22Rv1 (cell line): ENCODE results near the gene AGPAT4.

Experiments used
- H3K27ac ChIP-seq: fragments of 450-650 bp; 2 replicates; pipeline ENCODE4 v1.5.1; 2017
- ZFX ChIP-seq: fragments of 450-650 bp; IDR thresholded peaks from 2 replicates; pipeline ENCODE4 v1.6.1; 2017; ENCODE audit warnings: antibody characterized with exemption, borderline replicate concordance
- TF ChIP-seq, protein P1 (sequence below): fragments of 450-650 bp; IDR thresholded peaks from 2 replicates; pipeline ENCODE4 v1.5.1; 2017; ENCODE audit warnings: mild to moderate bottlenecking

AGPAT4 gene

DNA sequence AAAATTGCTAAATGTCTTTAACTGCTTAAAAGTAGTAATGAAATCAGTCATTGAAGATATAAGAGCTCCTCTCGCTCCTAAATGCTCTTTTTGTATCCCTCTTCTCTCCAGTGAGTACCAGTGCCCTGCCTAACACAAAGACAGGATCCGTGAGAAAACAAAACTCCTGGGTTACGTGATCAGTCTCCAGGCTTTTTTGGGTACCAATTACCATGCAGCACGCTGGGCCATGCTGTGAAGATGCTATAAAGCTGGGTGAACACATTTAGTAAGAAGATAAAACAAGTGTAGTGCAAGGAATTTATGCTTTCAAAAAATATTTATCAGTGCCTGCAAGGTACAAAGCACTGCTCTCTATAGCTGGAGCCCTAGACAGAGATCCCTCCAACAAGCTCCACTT, 66.7 kb downstream of the AGPAT4 start:
- H3K27ac ChIP-seq: no peak overlapping the region
- no peak for TF ChIP-seq ZFX
- TF ChIP-seq, protein P1, sequence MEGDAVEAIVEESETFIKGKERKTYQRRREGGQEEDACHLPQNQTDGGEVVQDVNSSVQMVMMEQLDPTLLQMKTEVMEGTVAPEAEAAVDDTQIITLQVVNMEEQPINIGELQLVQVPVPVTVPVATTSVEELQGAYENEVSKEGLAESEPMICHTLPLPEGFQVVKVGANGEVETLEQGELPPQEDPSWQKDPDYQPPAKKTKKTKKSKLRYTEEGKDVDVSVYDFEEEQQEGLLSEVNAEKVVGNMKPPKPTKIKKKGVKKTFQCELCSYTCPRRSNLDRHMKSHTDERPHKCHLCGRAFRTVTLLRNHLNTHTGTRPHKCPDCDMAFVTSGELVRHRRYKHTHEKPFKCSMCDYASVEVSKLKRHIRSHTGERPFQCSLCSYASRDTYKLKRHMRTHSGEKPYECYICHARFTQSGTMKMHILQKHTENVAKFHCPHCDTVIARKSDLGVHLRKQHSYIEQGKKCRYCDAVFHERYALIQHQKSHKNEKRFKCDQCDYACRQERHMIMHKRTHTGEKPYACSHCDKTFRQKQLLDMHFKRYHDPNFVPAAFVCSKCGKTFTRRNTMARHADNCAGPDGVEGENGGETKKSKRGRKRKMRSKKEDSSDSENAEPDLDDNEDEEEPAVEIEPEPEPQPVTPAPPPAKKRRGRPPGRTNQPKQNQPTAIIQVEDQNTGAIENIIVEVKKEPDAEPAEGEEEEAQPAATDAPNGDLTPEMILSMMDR: no peak

DNA sequence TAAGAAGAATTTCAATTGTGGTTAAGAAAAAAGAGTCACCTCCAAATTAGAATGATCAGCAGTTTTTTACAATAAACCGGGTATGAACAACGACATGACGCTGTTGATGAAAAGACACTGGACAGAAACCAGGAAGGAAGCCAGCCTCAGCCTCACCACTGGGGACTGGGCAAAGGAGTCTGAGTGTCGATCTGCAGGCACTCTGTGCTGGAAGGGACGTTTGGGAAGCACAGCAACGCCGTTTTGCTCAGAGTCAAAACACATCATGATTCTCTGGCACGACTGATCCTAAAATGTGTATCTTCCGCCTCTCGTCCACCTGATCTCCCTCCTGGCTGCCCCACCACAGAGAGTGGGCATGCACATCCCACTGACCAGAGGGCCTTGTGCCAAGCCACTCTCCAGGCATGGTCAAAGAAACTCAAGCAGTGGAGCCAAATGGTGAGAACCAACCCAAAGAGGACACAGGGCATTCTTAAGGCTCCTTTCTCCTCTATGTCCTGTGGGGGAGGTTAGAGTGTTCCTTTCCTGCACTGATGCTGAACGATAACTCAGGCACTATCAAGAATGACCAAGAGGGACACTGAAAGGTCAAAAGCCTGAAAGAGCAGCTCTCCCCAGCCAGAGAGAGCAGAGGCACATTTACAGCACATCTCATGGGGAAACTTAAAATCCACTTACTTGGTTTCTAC, 68.8 kb downstream of the AGPAT4 start:
- no peak for TF ChIP-seq ZFX
- TF ChIP-seq, protein P1: no peak
- H3K27ac ChIP-seq: no peak overlapping the region

DNA sequence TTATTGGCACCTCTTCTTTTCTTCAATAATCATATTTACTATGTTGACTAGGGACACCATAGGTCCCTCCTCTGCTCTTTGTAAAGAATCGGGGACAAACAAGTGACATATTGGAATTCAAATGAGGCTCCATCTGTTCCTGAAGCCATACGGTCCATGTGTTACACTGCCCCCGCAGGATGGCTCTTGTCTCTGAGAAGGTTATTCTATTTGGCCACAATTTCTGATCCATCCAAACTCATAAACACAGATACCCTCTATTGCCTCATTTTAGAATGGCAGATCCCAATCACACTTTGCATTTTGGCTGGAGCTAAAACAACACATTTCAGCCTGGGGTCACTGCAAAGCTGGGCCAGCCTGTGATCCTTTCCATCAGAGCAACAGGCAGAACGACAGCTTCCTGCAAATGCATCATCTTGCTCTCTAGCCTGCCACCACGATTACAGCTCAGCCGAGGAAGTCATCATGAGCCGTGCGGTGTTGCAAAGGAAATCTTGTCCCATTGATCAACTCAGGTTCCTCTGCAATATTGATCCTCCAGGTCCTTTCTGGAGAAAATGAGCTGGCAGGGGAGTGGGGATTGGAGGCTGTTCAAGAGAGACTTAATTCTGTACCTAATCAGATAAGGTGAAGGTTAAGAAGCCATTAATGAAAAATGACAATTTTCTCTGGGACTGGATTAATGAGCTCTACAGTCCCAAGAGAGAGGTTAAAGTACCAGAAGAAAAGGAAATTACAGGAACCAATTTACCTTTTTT, 73.1 kb downstream of the AGPAT4 start:
- TF ChIP-seq, protein P1: no peak
- TF ChIP-seq ZFX: no peak
- H3K27ac ChIP-seq: no peak overlapping the region

DNA sequence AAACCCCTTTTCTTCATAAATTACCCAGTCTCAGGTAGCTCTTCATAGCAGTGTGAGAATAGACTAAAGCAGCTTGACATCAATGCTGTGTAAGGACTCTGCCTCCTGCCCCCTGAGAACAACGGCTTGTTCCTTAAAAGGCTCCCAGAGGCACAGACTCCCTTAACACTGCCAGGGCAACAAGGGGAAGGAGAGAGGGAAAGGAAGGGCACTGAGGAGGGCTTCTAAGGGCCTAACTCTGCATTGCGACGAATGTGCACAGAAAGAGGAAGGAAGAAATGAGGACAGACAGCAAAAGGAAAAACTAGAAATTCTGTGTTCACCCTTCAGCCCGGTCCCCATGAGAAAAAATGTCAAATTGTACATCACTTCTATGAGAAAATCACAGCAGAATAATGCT, 74.0 kb downstream of the AGPAT4 start:
- no peak for TF ChIP-seq ZFX
- TF ChIP-seq, protein P1: no peak
- H3K27ac ChIP-seq: no peak overlapping the region

DNA sequence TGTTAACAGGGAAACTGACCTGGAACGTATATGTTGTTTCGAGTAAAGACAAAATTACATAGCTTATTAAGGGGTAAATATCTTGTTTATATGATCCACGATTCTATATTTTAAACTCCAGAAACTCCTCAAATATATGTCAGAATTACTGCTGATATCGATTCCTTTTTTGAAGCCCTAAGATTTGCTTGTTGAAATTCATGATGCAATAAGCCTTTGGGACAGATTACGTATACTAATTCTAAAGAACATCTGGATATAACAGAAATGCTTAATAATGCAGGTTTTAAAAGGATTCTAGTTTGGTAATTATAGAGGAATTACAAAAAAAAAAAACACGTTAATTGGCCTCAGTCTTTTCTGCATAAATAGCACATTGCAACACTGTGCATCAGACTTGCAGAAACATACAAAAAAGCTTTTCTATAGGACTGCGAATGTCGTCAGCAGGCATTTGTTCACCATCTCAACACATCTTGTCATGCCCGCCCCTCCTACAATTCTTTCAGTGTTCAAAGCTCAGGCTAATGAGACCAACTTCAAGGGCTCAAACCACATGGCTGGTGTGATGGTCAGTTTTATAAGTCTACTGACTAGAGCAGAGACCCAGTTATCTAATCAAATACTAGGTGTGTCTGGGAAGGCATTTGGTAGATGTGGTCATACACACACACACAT, 74.9 kb downstream of the AGPAT4 start:
- TF ChIP-seq ZFX: no peak
- TF ChIP-seq, protein P1: no peak
- H3K27ac ChIP-seq: no peak overlapping the region

DNA sequence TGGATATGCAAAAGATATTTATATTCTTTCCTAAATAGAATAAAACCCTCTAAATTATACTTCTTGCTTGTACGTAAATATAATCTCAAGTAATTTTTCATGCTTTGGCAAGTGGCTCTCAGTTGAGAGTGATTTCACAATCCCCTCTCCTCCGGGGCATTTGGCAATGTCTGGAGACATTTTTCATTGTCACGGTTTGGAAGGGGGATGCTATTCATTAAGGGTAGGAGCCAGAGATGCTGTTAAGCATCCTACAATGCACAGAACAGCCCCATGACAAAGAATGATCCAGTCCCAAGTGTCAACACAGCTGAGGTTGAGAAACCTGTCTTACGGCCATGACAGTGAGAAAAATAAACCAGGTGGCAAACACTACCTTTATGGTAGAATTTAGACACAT, 75.7 kb downstream of the AGPAT4 start:
- TF ChIP-seq, protein P1: no peak
- TF ChIP-seq ZFX: no peak
- no peak overlapping the region for H3K27ac ChIP-seq

DNA sequence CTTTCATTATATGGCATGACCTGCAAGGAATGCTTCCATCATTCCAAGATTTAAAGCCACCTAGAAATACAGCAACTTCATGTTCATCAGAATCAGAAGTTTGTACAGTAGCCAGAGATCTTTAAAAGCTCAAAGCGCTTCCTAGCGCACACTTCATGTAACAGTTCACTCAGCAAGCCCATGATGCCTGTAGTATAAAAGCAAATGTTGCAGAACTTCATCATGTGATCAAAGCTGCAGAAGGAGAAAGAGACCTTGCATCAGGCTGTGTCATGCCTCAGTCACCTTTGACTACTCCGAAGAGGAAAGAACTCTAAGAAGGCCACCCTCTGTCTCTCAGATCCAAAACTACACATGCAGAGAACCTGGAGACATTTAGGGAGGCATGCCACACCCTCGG, 78.5 kb downstream of the AGPAT4 start:
- no peak overlapping the region for H3K27ac ChIP-seq
- no peak for TF ChIP-seq ZFX
- TF ChIP-seq, protein P1: no peak
